KOPT-K1 (cell line): Measurements from ENCODE around the gene LCOR.
"Not testable (repeated sequence)": the region's sequence is repeated elsewhere in the genome, so short reads cannot be mapped to it uniquely, and the experiment has no call there.

ENCODE experiments used
- H3K27ac ChIP-seq: fragments of 200-600 bp; sonication (generic); 2 replicates; pipeline ENCODE4 v1.5.1; 2016; ENCODE audit warnings: antibody characterized with exemption, mild to moderate bottlenecking, low read depth, low read length; ENCODE audit not compliant: poor library complexity, severe bottlenecking
- H3K36me3 ChIP-seq: fragments of 200-600 bp; sonication (generic); 2 replicates; pipeline ENCODE4 v1.5.1; 2017; ENCODE audit warnings: antibody characterized with exemption, mild to moderate bottlenecking, low read length, moderate library complexity; ENCODE audit not compliant: insufficient read depth
- H3K9me3 ChIP-seq: fragments of 200-600 bp; sonication (generic); 2 replicates; pipeline ENCODE4 v1.5.1; 2017; ENCODE audit warnings: antibody characterized with exemption, low read length, mild to moderate bottlenecking; ENCODE audit not compliant: insufficient read depth, poor library complexity, severe bottlenecking

Gene LCOR

GRCh38 chr10:96831200-96831866 lies 765 bp upstream of the LCOR start:
- Histone ChIP-seq H3K27ac (peak overlapping the region; percentile 88), H3K36me3 (0 out of 2 replicates have a peak, but pooled peaks cover 7% of the 10 kb centered on the region), H3K9me3 (no peaks in the 10 kb centered on the region)

- peak overlapping the region; percentile 88 for H3K27ac ChIP-seq
- 0 out of 2 replicates have a peak, but pooled peaks cover 12% of the 10 kb centered on the region for H3K36me3 ChIP-seq
Observed at GRCh38 chr10:96832721-96833219, 672 bp downstream of the LCOR start.

GRCh38 chr10:96833220-96834001 lies 1.3 kb downstream of the LCOR start:
- peak overlapping the region; percentile 88 for H3K27ac ChIP-seq

More at GRCh38 chr10:96832721-96833219, 672 bp downstream of the LCOR start:
- H3K9me3 ChIP-seq: no peaks in the 10 kb centered on the region

GRCh38 chr10:96834120-96834519 lies 2.0 kb downstream of the LCOR start:
- H3K27ac ChIP-seq: no peak overlapping the region
- no peaks in the 10 kb centered on the region for H3K9me3 ChIP-seq
- peaks cover 20% of the 10 kb centered on the region; the same call in 1 of the 2 replicates for H3K36me3 ChIP-seq

More at GRCh38 chr10:96833220-96834001, 1.3 kb downstream of the LCOR start:
- Histone ChIP-seq H3K36me3 (peaks cover 16% of the 10 kb centered on the region; the same call in 1 of the 2 replicates), H3K9me3 (no peaks in the 10 kb centered on the region)

DNA sequence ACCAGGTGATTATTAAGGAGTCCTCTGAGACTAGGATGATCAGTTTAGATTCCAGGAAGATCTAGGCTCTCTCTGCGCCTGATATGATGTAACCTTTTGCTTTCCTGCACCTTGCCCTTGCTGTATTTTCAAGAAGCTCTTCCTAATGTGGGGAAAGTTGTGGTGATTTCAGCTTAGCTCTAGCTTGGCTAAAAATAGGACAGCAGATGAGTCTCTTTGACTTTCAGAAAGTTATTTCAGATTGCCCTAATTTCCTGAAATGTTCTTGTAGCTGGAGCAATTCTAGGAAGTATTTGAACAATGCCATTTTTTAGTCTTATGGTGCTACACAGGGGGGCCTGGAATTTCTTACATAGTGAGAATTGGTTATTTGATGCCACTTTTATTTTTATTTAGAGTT lies 3.8 kb downstream of the LCOR start:
- Histone ChIP-seq H3K36me3 (peaks cover 20% of the 10 kb centered on the region; the same call in 1 of the 2 replicates), H3K9me3 (no peaks in the 10 kb centered on the region), H3K27ac (no peak overlapping the region)

DNA sequence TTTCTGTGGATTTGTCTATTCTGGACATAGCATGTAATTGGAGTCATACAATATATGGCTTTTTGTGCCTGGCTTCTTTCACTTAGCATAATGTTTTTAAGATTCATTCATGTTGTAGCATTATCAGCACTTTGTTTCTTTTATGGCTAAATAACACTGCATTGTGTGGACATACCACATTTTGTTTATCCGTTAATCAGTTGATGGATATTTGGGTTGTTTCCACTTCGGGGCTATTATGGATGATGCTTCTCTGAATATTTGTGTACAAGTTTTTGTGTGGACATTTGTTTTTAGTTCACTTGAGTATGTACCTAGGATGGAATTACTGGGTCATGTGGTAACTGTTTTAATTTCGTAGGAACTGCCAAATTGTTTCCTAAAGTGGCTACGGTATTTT lies 6.4 kb downstream of the LCOR start:
- Histone ChIP-seq H3K36me3 (peaks cover 20% of the 10 kb centered on the region; the same call in 1 of the 2 replicates), H3K9me3 (no peaks in the 10 kb centered on the region), H3K27ac (no peak overlapping the region)

- H3K36me3 ChIP-seq: peaks cover 13% of the 10 kb centered on the region; the same call in 1 of the 2 replicates
- no peak overlapping the region for H3K27ac ChIP-seq
- no peaks in the 10 kb centered on the region for H3K9me3 ChIP-seq
Observed at GRCh38 chr10:96840841-96841518, 8.9 kb downstream of the LCOR start.

GRCh38 chr10:96842896-96843723 lies 11.0 kb downstream of the LCOR start:
- Histone ChIP-seq H3K27ac (no peak overlapping the region), H3K36me3 (peaks cover 7% of the 10 kb centered on the region; the same call in 1 of the 2 replicates), H3K9me3 (no peaks in the 10 kb centered on the region)

DNA sequence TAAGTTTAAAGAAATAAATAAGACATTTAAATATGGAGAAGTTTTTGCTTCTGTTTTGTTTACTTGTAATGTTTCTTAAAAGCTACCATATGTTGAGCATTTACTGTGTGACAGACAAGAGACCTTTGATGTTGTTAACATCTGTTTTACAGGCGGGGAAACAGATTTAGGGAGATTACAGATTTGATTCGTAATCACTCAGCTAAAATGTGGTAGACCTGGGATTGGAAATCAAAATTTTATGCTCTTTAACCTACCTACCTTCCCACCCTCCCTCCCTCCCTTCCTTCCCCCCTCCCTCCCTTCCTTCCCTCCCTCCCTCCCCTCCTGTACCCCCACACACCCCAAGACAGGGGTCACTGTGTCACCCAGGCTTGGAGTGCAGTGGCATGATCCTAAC lies 11.7 kb downstream of the LCOR start:
- no peak overlapping the region for H3K27ac ChIP-seq
- no peaks in the 10 kb centered on the region for H3K36me3 ChIP-seq
- no peaks in the 10 kb centered on the region for H3K9me3 ChIP-seq

GRCh38 chr10:96846395-96846794 lies 14.3 kb downstream of the LCOR start:
- Histone ChIP-seq H3K36me3 (no peaks in the 10 kb centered on the region; the same call in 1 of the 2 replicates), H3K27ac (no peak overlapping the region)

GRCh38 chr10:96846926-96847325 lies 14.8 kb downstream of the LCOR start:
- H3K36me3 ChIP-seq: no peaks in the 10 kb centered on the region; the same call in 1 of the 2 replicates
- H3K9me3 ChIP-seq: no peaks in the 10 kb centered on the region
- H3K27ac ChIP-seq: no peak overlapping the region

More at GRCh38 chr10:96846395-96846794, 14.3 kb downstream of the LCOR start:
- H3K9me3 ChIP-seq: no peaks in the 10 kb centered on the region

DNA sequence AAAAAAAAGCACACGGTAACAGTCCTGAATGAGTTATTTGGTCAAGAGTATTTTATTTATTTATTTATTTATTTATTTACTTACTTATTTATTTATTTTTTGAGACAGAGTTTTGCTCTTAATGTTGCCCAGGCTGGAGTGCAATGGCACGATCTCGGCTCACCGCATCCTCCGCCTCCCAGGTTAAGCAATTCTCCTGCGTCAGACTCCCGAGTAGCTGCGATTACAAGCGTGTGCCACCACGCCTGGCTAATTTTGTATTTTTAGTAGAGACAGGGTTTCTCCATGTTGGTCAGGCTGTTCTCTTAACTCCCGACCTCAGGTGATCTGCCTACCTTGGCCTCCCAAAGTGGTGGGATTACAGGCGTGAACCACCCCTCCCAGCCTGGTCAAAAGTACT lies 15.3 kb downstream of the LCOR start:
- H3K27ac ChIP-seq, H3K36me3 ChIP-seq, H3K9me3 ChIP-seq: not testable (repeated sequence)

GRCh38 chr10:96850113-96850512 lies 18.0 kb downstream of the LCOR start:
- Histone ChIP-seq H3K36me3 (no peaks in the 10 kb centered on the region; the same call in 1 of the 2 replicates), H3K27ac (no peak overlapping the region), H3K9me3 (no peaks in the 10 kb centered on the region)

DNA sequence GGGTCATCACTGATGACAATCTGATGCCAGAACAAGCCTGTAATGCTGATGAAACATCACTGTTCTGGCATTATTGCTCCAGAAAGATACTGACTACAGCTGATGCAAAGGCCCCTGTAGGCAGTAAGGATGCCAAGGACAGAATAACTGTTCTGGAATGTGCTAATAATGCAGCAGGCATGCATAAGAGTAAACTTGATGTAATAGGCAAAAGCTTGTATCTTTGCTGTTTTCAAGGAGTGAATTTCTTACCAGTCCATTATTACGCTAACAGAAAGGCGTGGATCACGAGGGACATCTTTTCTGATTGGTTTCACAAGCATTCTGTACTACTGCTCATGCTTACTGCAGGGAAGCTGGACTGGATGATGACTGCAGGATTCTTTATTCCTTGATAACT lies 18.7 kb downstream of the LCOR start:
- no peak overlapping the region for H3K27ac ChIP-seq
- H3K9me3 ChIP-seq: no peaks in the 10 kb centered on the region
- H3K36me3 ChIP-seq: no peaks in the 10 kb centered on the region; the same call in 1 of the 2 replicates
